H1 (cell line): ENCODE results near the gene HABP4. TPM values are rescaled to one million over a fixed set of nuclear protein-coding genes. Genes with fewer than 3 reads are reported as not detected.

ENCODE experiments used
- CTCF ChIA-PET: fragments of 300-600 bp; sonication (Branson Sonifier 250); formaldehyde crosslinking; loops from one replicate; lab custom pipeline; 2021; ENCODE audit not compliant: partially characterized antibody; lab: Charles Lee
- POLR2A ChIA-PET: fragments of 300-600 bp; sonication (Branson Sonifier 250); formaldehyde crosslinking; loops from one replicate; lab custom pipeline; 2021; ENCODE audit warnings: inconsistent platforms; ENCODE audit not compliant: partially characterized antibody; lab: Charles Lee
- DNase-seq, 2 experiments: peaks; one replicate each; pipeline versions ENCODE4 v3.0.0 to v3.0.0-alpha.2; 2010 to 2022; ENCODE audit warnings: low spot score in 2 of 2, low read depth in 1 of 2, mixed read lengths in 1 of 2
- FAIRE-seq: peaks from 2 replicates; lab custom pipeline; 2011; peaks lifted over from hg19 to GRCh38; lab: Jason Lieb, UNC
- H2AFZ ChIP-seq: 2 replicates; pipeline ENCODE4 v1.8.1; 2012; ENCODE audit warnings: low read length, inconsistent platforms
- H2AK5ac ChIP-seq: 2 replicates; pipeline ENCODE4 v1.6.1; 2013; ENCODE audit warnings: low read depth, low read length
- H2BK120ac ChIP-seq: replicated peaks from 2 replicates; pipeline ENCODE3; 2013; ENCODE audit warnings: low read depth, low read length, inconsistent platforms
- H2BK12ac ChIP-seq: 2 replicates; pipeline ENCODE4 v1.6.1; 2013; ENCODE audit warnings: low read depth, low read length
- H2BK15ac ChIP-seq: 2 replicates; pipeline ENCODE4 v1.6.1; 2013; ENCODE audit warnings: low read length
- H2BK20ac ChIP-seq: 2 replicates; pipeline ENCODE4 v1.6.1; 2013; ENCODE audit warnings: low read length
- H2BK5ac ChIP-seq: 2 replicates; pipeline ENCODE4 v1.6.1; 2013; ENCODE audit warnings: low read depth, low read length
- H3K14ac ChIP-seq: 2 replicates; pipeline ENCODE4 v1.6.1; 2013; ENCODE audit warnings: inconsistent platforms; ENCODE audit not compliant: insufficient read length
- H3K18ac ChIP-seq: 2 replicates; pipeline ENCODE4 v1.6.1; 2013; ENCODE audit warnings: low read length; ENCODE audit errors: extremely low read depth
- H3K23ac ChIP-seq: 2 replicates; pipeline ENCODE4 v1.6.1; 2013; ENCODE audit warnings: inconsistent platforms; ENCODE audit not compliant: insufficient read length
- H3K23me2 ChIP-seq: 2 replicates; pipeline ENCODE4 v1.6.1; 2013; ENCODE audit warnings: low read depth, low read length
- H3K27ac ChIP-seq: 2 replicates; pipeline ENCODE4 v1.6.1; 2011; ENCODE audit warnings: low read depth, low read length, inconsistent platforms
- H3K27me3 ChIP-seq, 4 experiments: replicated peaks in 1 of 4; 1 replicate in 1 of 4; 2 replicates in 3 of 4; pipeline versions ENCODE4 v1.6.1 to v1.8.1; 2011 to 2013; ENCODE audit warnings: low read length in 3 of 4, mild to moderate bottlenecking in 3 of 4, inconsistent platforms in 2 of 4, mixed read lengths in 2 of 4, moderate library complexity in 1 of 4; ENCODE audit not compliant: control insufficient read depth in 3 of 4, insufficient read depth in 3 of 4; ENCODE audit errors: extremely low read depth in 1 of 4
- H3K36me3 ChIP-seq, 4 experiments: 2 replicates each; pipeline versions ENCODE4 v1.6.1 to v1.8.1; 2011 to 2013; ENCODE audit warnings: mild to moderate bottlenecking in 4 of 4, low read length in 3 of 4, moderate library complexity in 2 of 4, control low read depth in 1 of 4, inconsistent platforms in 1 of 4; ENCODE audit not compliant: insufficient read depth in 4 of 4, control insufficient read depth in 2 of 4
- H3K4ac ChIP-seq: replicated peaks from 2 replicates; pipeline ENCODE3; 2013; ENCODE audit warnings: low read length, low read depth, mixed read lengths, inconsistent platforms; ENCODE audit not compliant: insufficient read length
- H3K4me1 ChIP-seq, 4 experiments: replicated peaks in 1 of 4; 1 replicate in 1 of 4; 2 replicates in 3 of 4; pipeline versions ENCODE4 v1.6.1 to v1.8.1; 2011 to 2013; ENCODE audit warnings: low read length in 3 of 4, inconsistent platforms in 2 of 4, mixed read lengths in 1 of 4; ENCODE audit not compliant: insufficient read depth in 4 of 4, control insufficient read depth in 3 of 4
- H3K4me2 ChIP-seq, 2 experiments: 2 replicates each; pipeline versions ENCODE4 v1.6.1 to v1.8.1; 2011 to 2013; ENCODE audit warnings: low read depth in 2 of 2, low read length in 2 of 2, control low read depth in 1 of 2, inconsistent platforms in 1 of 2, mild to moderate bottlenecking in 1 of 2; ENCODE audit not compliant: insufficient read depth in 1 of 2
- H3K4me3 ChIP-seq, 4 experiments: fragments of 200-600, 300-600 bp in 1 of 4; sonication (generic), shearing (Covaris generic), sonication (Bioruptor Twin) in 1 of 4; 2 replicates each; pipeline versions ENCODE4 v1.5.1 to v1.8.1; 2011 to 2016; ENCODE audit warnings: low read length in 4 of 4, low read depth in 3 of 4, control low read depth in 2 of 4, inconsistent platforms in 2 of 4, mild to moderate bottlenecking in 2 of 4, mixed read lengths in 1 of 4, moderate library complexity in 1 of 4; ENCODE audit not compliant: insufficient read depth in 2 of 4; ENCODE audit errors: extremely low read depth in 1 of 4
- H3K56ac ChIP-seq: replicated peaks from 2 replicates; pipeline ENCODE3; 2013; ENCODE audit warnings: low read depth, mild to moderate bottlenecking, mixed read lengths, low read length, inconsistent platforms; ENCODE audit not compliant: insufficient read length
- H3K79me1 ChIP-seq: 2 replicates; pipeline ENCODE4 v1.6.1; 2013; ENCODE audit warnings: low read depth, low read length, control low read depth
- H3K79me2 ChIP-seq, 2 experiments: 2 replicates each; pipeline versions ENCODE4 v1.6.1 to v1.8.1; 2012 to 2013; ENCODE audit warnings: low read length in 2 of 2, mild to moderate bottlenecking in 2 of 2, inconsistent platforms in 1 of 2; ENCODE audit not compliant: insufficient read depth in 2 of 2, control insufficient read depth in 1 of 2
- H3K9ac ChIP-seq, 4 experiments: replicated peaks in 1 of 4; 1 replicate in 1 of 4; 2 replicates in 3 of 4; pipeline versions ENCODE4 v1.6.1 to v1.8.1; 2011 to 2013; ENCODE audit warnings: low read depth in 3 of 4, low read length in 3 of 4, control low read depth in 2 of 4, mild to moderate bottlenecking in 2 of 4, moderate library complexity in 2 of 4, inconsistent platforms in 1 of 4; ENCODE audit errors: extremely low read depth in 1 of 4
- H3K9me3 ChIP-seq, 2 experiments: 2 replicates each; pipeline versions ENCODE4 v1.6.1 to v1.8.1; 2012 to 2013; ENCODE audit warnings: mild to moderate bottlenecking in 2 of 2, moderate library complexity in 2 of 2, control low read depth in 1 of 2, inconsistent platforms in 1 of 2, low read depth in 1 of 2, low read length in 1 of 2, mixed read lengths in 1 of 2; ENCODE audit not compliant: insufficient read depth in 2 of 2
- H4K20me1 ChIP-seq, 2 experiments: replicated peaks in 1 of 2; 2 replicates each; pipeline versions ENCODE3 to v1.8.1; 2011 to 2013; ENCODE audit warnings: inconsistent platforms in 2 of 2, low read length in 2 of 2, mild to moderate bottlenecking in 1 of 2; ENCODE audit not compliant: insufficient read depth in 2 of 2, control insufficient read depth in 1 of 2
- H4K5ac ChIP-seq: 2 replicates; pipeline ENCODE4 v1.6.1; 2013; ENCODE audit warnings: low read length, low read depth, mixed read lengths, inconsistent platforms; ENCODE audit not compliant: insufficient read length
- H4K8ac ChIP-seq: 2 replicates; pipeline ENCODE4 v1.8.0; 2013; ENCODE audit warnings: mild to moderate bottlenecking, moderate library complexity, low read length, inconsistent platforms; ENCODE audit not compliant: insufficient read depth; ENCODE audit errors: extremely low read depth
- H4K91ac ChIP-seq: replicated peaks from 2 replicates; pipeline ENCODE3; 2013; ENCODE audit warnings: low read length, mixed read lengths, inconsistent platforms; ENCODE audit not compliant: insufficient read length
- CHD2 ChIP-seq: IDR thresholded peaks from 2 replicates; pipeline ENCODE4 v1.6.1; 2012; ENCODE audit warnings: low read length, improper control_type of control experiment
- CTBP2 ChIP-seq: IDR thresholded peaks from 2 replicates; pipeline ENCODE4 v1.7.0; 2011; ENCODE audit warnings: borderline replicate concordance, mild to moderate bottlenecking, moderate library complexity, mixed read lengths, low read length; ENCODE audit not compliant: insufficient read depth, insufficient read length
- HDAC6 ChIP-seq: IDR thresholded peaks from one replicate; pipeline ENCODE4 v1.7.1; 2012; ENCODE audit warnings: low read depth, mild to moderate bottlenecking, inconsistent platforms, low read length, moderate library complexity
- KDM5A ChIP-seq: fragments of 200-600 bp; IDR thresholded peaks from 2 replicates; pipeline ENCODE4 v1.7.1; 2012; ENCODE audit warnings: mild to moderate bottlenecking, low read length, inconsistent platforms, mixed read lengths
- NRF1 ChIP-seq: IDR thresholded peaks from 2 replicates; pipeline ENCODE4 v1.6.1; 2011; ENCODE audit warnings: mild to moderate bottlenecking, low read depth, low read length, improper control_type of control experiment
- SAP30 ChIP-seq: fragments of 300-600 bp; sonication (generic); IDR thresholded peaks from 2 replicates; pipeline ENCODE4 v1.7.1; 2012; ENCODE audit warnings: low read length, moderate library complexity, mild to moderate bottlenecking, inconsistent platforms; ENCODE audit not compliant: insufficient read depth, insufficient replicate concordance
- SRF ChIP-seq: IDR thresholded peaks from 2 replicates; pipeline ENCODE4 v1.6.1; 2011; ENCODE audit warnings: mild to moderate bottlenecking, low read depth, low read length, moderate library complexity
- WGBS, 2 experiments: shearing (Covaris generic) in 1 of 2; methylation state at CpG; one replicate each; pipeline versions ENCODE4 v1.1.6 to v1.1.7; 2013 to 2015; ENCODE audit warnings: low lambda C conversion rate in 2 of 2, mixed read lengths in 2 of 2, inconsistent platforms in 1 of 2, low coverage in 1 of 2, missing lambda C conversion rate in 1 of 2; ENCODE audit not compliant: insufficient replicate concordance in 2 of 2, insufficient coverage in 1 of 2, insufficient read length in 1 of 2; ENCODE audit errors: extremely low coverage in 1 of 2, missing lambda C conversion rate in 1 of 2; 5-methylcytosine and 5-hydroxymethylcytosine counted together
- polyA plus RNA-seq, 7 experiments: library from polyadenylated mRNA; depleted of rRNA in 3 of 7; stranded (reverse) in 5 of 7; unstranded in 2 of 7; fragments of >200 nt in 5 of 7; fragments of 200-250 nt in 2 of 7; gene quantifications; 1 replicate in 5 of 7; 2 replicates in 1 of 7; 4 replicates in 1 of 7; pipeline versions ENCODE4 v1.2.1 to v1.2.3, GENCODE V29; 2011 to 2013; ENCODE audit warnings: missing spikeins in 2 of 7, mixed read lengths in 2 of 7
- total RNA-seq: library from RNA; stranded (reverse); fragmentation: NEBNext Ultra II Directional; extraction: Animal tissue kit (Norgen Biotek cat#: 25700); gene quantifications from 2 replicates; pipeline ENCODE4 v1.2.1, GENCODE V29; 2021

Gene HABP4
- total and polyA plus RNA-seq, 2 of the 8 experiments (the other 6 are each of a cell fraction or from before 2014, with no cell fraction given): 3.3 to 11.2 TPM

DNA sequence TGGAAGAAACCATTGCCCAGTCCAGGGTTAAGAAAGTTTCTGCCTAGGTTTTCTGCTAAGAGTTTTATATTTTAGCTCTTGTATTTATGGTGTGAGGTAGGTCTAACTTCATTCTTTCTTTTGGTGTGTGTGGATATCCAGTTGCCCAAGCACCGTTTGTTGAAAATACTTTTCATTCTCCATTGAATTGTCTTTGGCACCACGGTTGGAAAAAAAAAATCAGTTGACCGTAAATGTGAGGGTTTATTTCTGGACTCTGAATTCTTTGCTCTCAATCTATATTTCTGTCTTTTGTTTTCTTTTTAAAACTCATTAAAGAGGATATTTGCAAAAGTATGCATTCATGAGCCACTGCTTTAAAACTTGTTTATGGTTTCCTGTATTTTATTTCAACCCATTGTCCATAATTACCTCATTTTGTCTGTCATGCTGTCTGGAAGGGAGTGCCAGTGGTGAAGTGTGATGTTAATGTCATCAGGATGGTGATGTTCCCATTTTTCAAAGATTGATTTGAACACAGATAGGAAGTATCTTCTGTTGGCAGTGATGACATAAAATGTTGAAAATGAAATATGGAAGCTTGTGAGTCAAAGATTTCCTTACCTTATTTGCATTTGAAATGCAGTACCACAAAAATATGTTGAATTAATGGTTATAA lies 33.9 kb downstream of the HABP4 start:
- Histone ChIP-seq H3K9me3 (no peaks in the 10 kb centered on the region), H3K79me2 (no peaks in the 10 kb centered on the region), H2AFZ (no peak overlapping the region), H3K4me2 (no peak overlapping the region), H4K8ac (no peak overlapping the region), H2BK5ac (no peak overlapping the region), H3K14ac (no peak overlapping the region), H3K36me3 (peaks cover 0 to 17% (median 7%) of the 10 kb centered on the region in 4 experiments; a peak in 3 of 8 replicates), H2BK12ac (no peak overlapping the region), H3K9ac (no peak overlapping the region), H2AK5ac (no peak overlapping the region), H4K91ac (no peak overlapping the region), H3K27ac (no peak overlapping the region), H2BK120ac (no peak overlapping the region), H3K27me3 (no peaks in the 10 kb centered on the region), H3K4ac (no peak overlapping the region), H4K5ac (no peak overlapping the region), H4K20me1 (peaks cover 0 to 4% of the 10 kb centered on the region in 2 experiments), H3K23me2 (no peaks in the 10 kb centered on the region), H3K23ac (no peak overlapping the region), H3K56ac (no peak overlapping the region), H2BK20ac (no peak overlapping the region), H2BK15ac (no peak overlapping the region), H3K18ac (no peak overlapping the region), H3K4me3 (no peak overlapping the region), H3K4me1 (no peaks in the 10 kb centered on the region), H3K79me1 (no peaks in the 10 kb centered on the region)
- DNase-seq (no peak), FAIRE-seq (no peak)
- 76% methylated on average over 3 of the region's 3 CpGs; no CpG with 5 or more reads in 1 of the 2 experiments for WGBS, 2 experiments
- CTCF ChIA-PET: interaction anchor here (1.6 to 1.9 kb wide), 2 partner anchors 42 to 183 kb away, joined by 5 read pairs; no protein-coding TSS in a partner anchor
- TF ChIP-seq SRF: no peak
- no peak for TF ChIP-seq CTBP2
- no peak for TF ChIP-seq SAP30
- TF ChIP-seq NRF1: no peak
- TF ChIP-seq CHD2: no peak
- TF ChIP-seq KDM5A: no peak
- TF ChIP-seq HDAC6: no peak
- POLR2A ChIA-PET: no interaction called here
